Measurements from ENCODE around the gene PPCS. TPM values are rescaled to one million over a fixed set of nuclear protein-coding genes. Genes with fewer than 3 reads are reported as not detected.
"Not testable (repeated sequence)": the region's sequence is repeated elsewhere in the genome, so short reads cannot be mapped to it uniquely, and the experiment has no call there.

The PPCS gene
- total RNA-seq, 1 experiment from 2014 or later: 53.2 TPM

GRCh38 chr1:42490237-42490636 lies 33.9 kb downstream of the PPCS start (continued):
- TF ChIP-seq MAX (IDR thresholded peaks at IDR 0.05): no peak
- no peak for TF ChIP-seq CTCF (IDR thresholded peaks at IDR 0.05 in 2 of 3, conservative IDR thresholded peaks at IDR 0.05 in 1 of 3; ENCODE audit: borderline replicate concordance in 1 of 3, insufficient read depth in 1 of 3, low read depth in 2 of 3, low read length in 2 of 3)
- no peak for TF ChIP-seq EZH2 (IDR thresholded peaks at IDR 0.05)
- TF ChIP-seq ZNF274 (IDR thresholded peaks at IDR 0.05; ENCODE audit: low read depth, low read length): no peak
- no peak for TF ChIP-seq SRF (IDR thresholded peaks at IDR 0.05; ENCODE audit: low read depth)

- ATAC-seq; H3K4me2 ChIP-seq (ENCODE audit: low read length); DNase-seq (ENCODE audit: low read depth, low spot score); BruUV-seq (replicated peaks); H3K9ac ChIP-seq (ENCODE audit: low read length); CTCF ChIA-PET; H3K79me2 ChIP-seq (ENCODE audit: insufficient read depth, low read length); intact Hi-C loops (cut with micrococcal nuclease); H2AFZ ChIP-seq (ENCODE audit: low read depth, low read length, poor library complexity, severe bottlenecking); RAD21 ChIA-PET (ENCODE audit: low non-redundant PET in 1 of 2, low total read pairs in 2 of 2, uncharacterized antibody in 2 of 2, unreplicated experiment in 2 of 2); H3K27ac ChIP-seq (ENCODE audit: low read depth, low read length); POLR2A ChIA-PET; H3K4me1 ChIP-seq (ENCODE audit: control insufficient read depth in 1 of 2, insufficient read depth in 2 of 2, low read length in 2 of 2); H3K4me3 ChIP-seq (replicated peaks in 1 of 2; ENCODE audit: low read depth in 1 of 2, low read length in 2 of 2); H4K20me1 ChIP-seq (ENCODE audit: insufficient read depth); H3K9me2 ChIP-seq (ENCODE audit: insufficient read depth); H3K27me3 ChIP-seq (ENCODE audit: insufficient read depth, low read length); H3K36me3 ChIP-seq (ENCODE audit: control insufficient read depth in 1 of 2, insufficient read depth in 2 of 2, low read length in 2 of 2): not testable (repeated sequence)
- H3K9me3 ChIP-seq (ENCODE audit: control insufficient read depth in 1 of 2, insufficient read depth in 1 of 2, low read depth in 1 of 2, low read length in 2 of 2): peaks cover 10 to 15% of the 10 kb centered on the region in 2 experiments; a peak in 3 of 4 replicates
Measured at GRCh38 chr1:42502031-42502430, 45.7 kb downstream of the PPCS start.

All from HCT116 (cell line).